ENCODE data around the gene C11orf91.

The C11orf91 gene

DNA sequence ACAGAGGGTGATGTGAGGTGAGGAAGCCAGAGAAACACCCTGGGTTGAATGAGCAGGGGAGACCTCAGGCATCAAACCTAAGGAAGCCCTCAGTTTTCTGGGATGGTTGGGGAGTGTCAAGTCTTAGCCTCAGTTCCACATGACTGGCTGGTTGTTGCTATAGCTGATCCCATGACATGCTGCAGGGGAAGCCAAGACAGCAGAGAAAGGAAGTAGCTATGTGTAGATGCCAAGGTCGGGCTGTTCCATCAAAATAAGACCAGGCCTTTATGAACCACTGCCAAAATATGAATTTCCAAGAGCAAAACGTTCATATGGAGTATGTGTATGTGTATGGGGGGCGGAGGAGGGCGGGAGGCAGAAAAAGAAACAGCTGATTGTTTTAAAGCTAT lies 24.0 kb upstream of the C11orf91 start:
- DNase-seq (ENCODE audit: low read depth, low spot score): no peak
- Histone ChIP-seq H3K9me3 (ENCODE audit: low read depth, low read length) (no peaks in the 10 kb centered on the region), H3K36me3 (ENCODE audit: insufficient read depth, low read length) (no peaks in the 10 kb centered on the region), H3K4me3 (no peak overlapping the region), H3K9ac (ENCODE audit: insufficient read length) (no peak overlapping the region), H3K27ac (no peak overlapping the region)
- TF ChIP-seq FOXP2 (optimal IDR thresholded peaks at IDR 0.05; ENCODE audit: control extremely low read depth, extremely low read length, insufficient read depth) (no peak), EZH2 (IDR thresholded peaks at IDR 0.05) (no peak), POLR2AphosphoS5 (IDR thresholded peaks at IDR 0.05; ENCODE audit: borderline replicate concordance, low read depth, low read length) (no peak)

DNA sequence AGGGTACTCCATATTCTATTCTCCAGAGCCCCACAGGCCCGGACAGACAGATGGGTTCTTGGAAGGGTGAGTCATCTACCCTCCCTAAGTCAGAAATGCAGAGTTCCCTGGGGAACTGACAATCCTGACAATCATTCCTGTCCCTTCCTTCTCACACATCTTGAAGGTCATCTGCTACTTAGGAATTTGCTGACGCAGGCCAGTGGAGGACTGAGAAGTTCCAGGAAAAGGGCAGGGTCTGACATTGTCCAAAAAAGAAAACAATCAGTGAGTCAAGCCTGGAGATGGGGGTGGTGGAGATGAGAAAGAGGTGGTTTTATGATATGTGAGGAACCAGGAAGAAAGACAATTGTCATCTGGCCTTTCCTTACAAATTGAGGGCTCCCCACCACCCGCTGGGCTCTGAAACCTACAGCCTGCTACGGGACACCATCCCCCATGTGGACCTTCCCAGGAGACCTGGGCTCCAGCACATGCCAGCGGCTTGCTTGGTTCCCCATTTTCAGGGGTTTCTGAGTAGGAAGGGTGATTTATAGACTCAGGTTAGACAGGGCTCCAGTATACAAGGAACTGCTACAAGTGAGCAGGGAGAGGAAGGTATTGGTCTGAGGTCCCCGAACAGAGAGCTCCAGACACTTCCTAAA lies 22.7 kb upstream of the C11orf91 start:
- no peak for TF ChIP-seq FOXP2 (optimal IDR thresholded peaks at IDR 0.05; ENCODE audit: control extremely low read depth, extremely low read length, insufficient read depth)
- no peak for TF ChIP-seq EZH2 (IDR thresholded peaks at IDR 0.05)
- TF ChIP-seq POLR2AphosphoS5 (IDR thresholded peaks at IDR 0.05; ENCODE audit: borderline replicate concordance, low read depth, low read length): no peak
- no peak overlapping the region for H3K9ac ChIP-seq (ENCODE audit: insufficient read length)
- 0 out of 2 replicates have a peak, but pooled peaks cover 4% of the 10 kb centered on the region for H3K36me3 ChIP-seq (ENCODE audit: insufficient read depth, low read length)
- no peak for DNase-seq (ENCODE audit: low read depth, low spot score)
- H3K27ac ChIP-seq: no peak overlapping the region
- no peak overlapping the region for H3K4me3 ChIP-seq
- no peaks in the 10 kb centered on the region for H3K9me3 ChIP-seq (ENCODE audit: low read depth, low read length)

DNA sequence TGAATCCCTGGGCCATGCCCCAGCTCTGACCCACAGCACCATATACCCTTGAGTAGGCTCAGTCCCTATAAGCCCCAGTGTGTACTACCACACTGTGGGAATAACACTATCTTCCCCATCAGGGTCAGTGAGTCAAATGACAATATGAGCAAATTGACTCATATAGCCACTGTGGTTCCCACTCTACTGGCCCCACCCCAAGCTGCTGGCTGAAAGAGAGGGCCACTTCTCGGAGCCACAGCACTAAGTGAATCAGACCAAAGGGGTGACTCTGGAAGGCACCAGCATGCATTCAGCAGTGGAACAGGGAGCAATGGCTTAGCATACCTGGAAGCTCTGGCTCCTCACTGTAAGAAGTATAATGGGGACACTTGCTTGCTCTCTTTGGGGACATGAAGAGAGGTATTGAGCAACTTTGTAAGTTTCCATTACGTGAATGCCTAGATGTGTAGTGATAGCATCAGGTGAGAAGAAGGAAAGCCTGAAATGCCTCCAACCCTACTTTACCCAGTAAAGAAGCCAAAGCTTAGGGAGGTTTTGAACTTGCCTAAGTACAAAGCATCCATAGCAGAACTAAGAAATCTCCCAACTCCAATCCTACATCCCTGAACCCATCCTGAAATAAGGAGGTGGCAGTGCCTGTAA lies 22.1 kb upstream of the C11orf91 start:
- no peak for TF ChIP-seq FOXP2 (optimal IDR thresholded peaks at IDR 0.05; ENCODE audit: control extremely low read depth, extremely low read length, insufficient read depth)
- TF ChIP-seq POLR2AphosphoS5 (IDR thresholded peaks at IDR 0.05; ENCODE audit: borderline replicate concordance, low read depth, low read length): no peak
- TF ChIP-seq EZH2 (IDR thresholded peaks at IDR 0.05): no peak
- DNase-seq (ENCODE audit: low read depth, low spot score): no peak
- no peak overlapping the region for H3K4me3 ChIP-seq
- no peak overlapping the region for H3K27ac ChIP-seq
- 0 out of 2 replicates have a peak, but pooled peaks cover 5% of the 10 kb centered on the region for H3K36me3 ChIP-seq (ENCODE audit: insufficient read depth, low read length)
- H3K9me3 ChIP-seq (ENCODE audit: low read depth, low read length): no peaks in the 10 kb centered on the region
- H3K9ac ChIP-seq (ENCODE audit: insufficient read length): no peak overlapping the region

DNA sequence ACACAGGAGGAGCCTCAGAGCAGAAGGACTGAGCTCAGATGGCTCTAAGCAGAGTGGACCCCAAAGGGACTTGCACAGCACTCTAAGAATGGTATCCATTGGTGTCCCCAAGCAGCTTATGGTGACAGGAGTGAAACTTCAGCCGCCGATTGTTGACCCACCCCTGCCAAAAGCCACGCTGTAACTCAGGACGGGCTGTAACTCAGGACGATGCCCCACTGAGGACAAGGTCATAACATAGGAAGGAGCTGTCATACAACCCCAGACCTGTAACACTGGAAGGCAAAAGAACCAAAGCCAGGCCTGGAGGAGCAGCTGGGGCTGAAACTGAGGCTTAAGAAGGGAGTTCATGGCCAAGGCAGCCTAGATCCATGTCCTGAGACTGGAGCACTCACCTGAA lies 21.4 kb upstream of the C11orf91 start:
- H3K27ac ChIP-seq: no peak overlapping the region
- no peak overlapping the region for H3K9ac ChIP-seq (ENCODE audit: insufficient read length)
- no peak for DNase-seq (ENCODE audit: low read depth, low spot score)
- no peaks in the 10 kb centered on the region for H3K9me3 ChIP-seq (ENCODE audit: low read depth, low read length)
- H3K36me3 ChIP-seq (ENCODE audit: insufficient read depth, low read length): 0 out of 2 replicates have a peak, but pooled peaks cover 8% of the 10 kb centered on the region
- TF ChIP-seq EZH2 (IDR thresholded peaks at IDR 0.05) (no peak), FOXP2 (optimal IDR thresholded peaks at IDR 0.05; ENCODE audit: control extremely low read depth, extremely low read length, insufficient read depth) (no peak), POLR2AphosphoS5 (IDR thresholded peaks at IDR 0.05; ENCODE audit: borderline replicate concordance, low read depth, low read length) (no peak)
- no peak overlapping the region for H3K4me3 ChIP-seq

DNA sequence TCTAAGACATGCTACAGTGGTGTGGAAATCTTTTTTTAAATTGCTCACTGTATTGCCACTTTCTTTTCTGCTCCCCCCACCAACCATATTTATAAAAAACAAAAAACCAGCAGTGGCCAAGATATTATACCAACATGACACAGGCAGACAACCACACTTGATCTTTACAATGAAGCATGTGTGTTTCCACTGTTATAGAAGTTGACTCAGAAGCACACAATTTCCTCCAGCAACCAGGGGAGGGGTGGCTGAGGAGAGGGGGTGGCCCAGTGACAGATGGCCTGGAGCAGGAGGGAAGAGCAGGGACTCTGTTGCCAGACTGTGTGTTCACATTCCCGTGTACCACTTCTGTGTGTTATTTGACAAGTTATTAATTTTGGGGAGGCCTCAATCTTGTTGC lies 20.8 kb upstream of the C11orf91 start:
- TF ChIP-seq POLR2AphosphoS5 (IDR thresholded peaks at IDR 0.05; ENCODE audit: borderline replicate concordance, low read depth, low read length) (no peak), EZH2 (IDR thresholded peaks at IDR 0.05) (no peak), FOXP2 (optimal IDR thresholded peaks at IDR 0.05; ENCODE audit: control extremely low read depth, extremely low read length, insufficient read depth) (no peak)
- no peak overlapping the region for H3K4me3 ChIP-seq
- DNase-seq (ENCODE audit: low read depth, low spot score): no peak
- H3K36me3 ChIP-seq (ENCODE audit: insufficient read depth, low read length): 0 out of 2 replicates have a peak, but pooled peaks cover 8% of the 10 kb centered on the region
- no peaks in the 10 kb centered on the region for H3K9me3 ChIP-seq (ENCODE audit: low read depth, low read length)
- H3K9ac ChIP-seq (ENCODE audit: insufficient read length): no peak overlapping the region
- no peak overlapping the region for H3K27ac ChIP-seq

DNA sequence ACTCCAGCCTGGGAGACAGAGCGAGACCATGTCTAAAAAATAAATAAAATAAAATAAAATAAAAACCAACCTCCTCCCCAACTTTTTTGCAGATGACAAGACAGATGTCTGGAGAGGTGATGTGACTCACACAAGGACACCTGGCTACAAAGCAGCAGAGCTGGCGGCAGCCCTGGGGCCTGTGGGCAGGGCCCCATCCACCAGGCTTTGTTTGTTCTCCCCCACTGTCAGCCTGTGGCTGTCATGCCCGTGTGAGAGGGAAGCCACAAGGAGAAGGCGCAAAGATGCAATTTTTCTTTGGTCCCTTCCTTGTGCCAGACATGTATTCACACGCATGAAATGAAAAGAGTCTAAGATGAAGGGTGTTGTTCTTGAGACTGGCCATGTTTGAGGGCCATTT lies 19.0 kb upstream of the C11orf91 start:
- H3K36me3 ChIP-seq (ENCODE audit: insufficient read depth, low read length): 0 out of 2 replicates have a peak, but pooled peaks cover 12% of the 10 kb centered on the region
- no peak overlapping the region for H3K4me3 ChIP-seq
- TF ChIP-seq EZH2 (IDR thresholded peaks at IDR 0.05) (no peak), FOXP2 (optimal IDR thresholded peaks at IDR 0.05; ENCODE audit: control extremely low read depth, extremely low read length, insufficient read depth) (no peak), POLR2AphosphoS5 (IDR thresholded peaks at IDR 0.05; ENCODE audit: borderline replicate concordance, low read depth, low read length) (no peak)
- H3K9me3 ChIP-seq (ENCODE audit: low read depth, low read length): no peaks in the 10 kb centered on the region
- H3K27ac ChIP-seq: no peak overlapping the region
- no peak overlapping the region for H3K9ac ChIP-seq (ENCODE audit: insufficient read length)
- no peak for DNase-seq (ENCODE audit: low read depth, low spot score)

DNA sequence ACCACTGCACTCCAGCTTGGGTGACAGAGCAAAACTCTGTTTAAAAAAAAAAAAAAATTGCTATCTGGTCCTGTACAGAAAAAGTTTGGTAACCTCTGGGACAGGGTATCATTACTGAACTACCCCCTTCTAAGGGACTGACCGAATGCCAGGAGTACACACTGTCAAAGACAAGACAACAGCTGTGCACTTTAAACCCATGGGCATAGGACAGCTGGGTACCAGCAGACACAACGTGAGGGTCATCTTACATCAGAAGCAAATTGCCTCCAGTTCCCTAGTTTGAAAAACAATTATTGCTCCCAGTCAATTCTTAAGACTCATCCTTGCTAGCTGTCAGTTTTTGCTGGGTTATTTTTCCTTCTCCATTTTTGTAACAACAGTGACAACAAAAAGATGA lies 17.8 kb upstream of the C11orf91 start:
- Histone ChIP-seq H3K27ac (no peak overlapping the region), H3K9ac (ENCODE audit: insufficient read length) (no peak overlapping the region), H3K4me3 (no peak overlapping the region), H3K9me3 (ENCODE audit: low read depth, low read length) (no peaks in the 10 kb centered on the region), H3K36me3 (ENCODE audit: insufficient read depth, low read length) (0 out of 2 replicates have a peak, but pooled peaks cover 16% of the 10 kb centered on the region)
- DNase-seq (ENCODE audit: low read depth, low spot score): no peak
- no peak for TF ChIP-seq EZH2 (IDR thresholded peaks at IDR 0.05)

DNA sequence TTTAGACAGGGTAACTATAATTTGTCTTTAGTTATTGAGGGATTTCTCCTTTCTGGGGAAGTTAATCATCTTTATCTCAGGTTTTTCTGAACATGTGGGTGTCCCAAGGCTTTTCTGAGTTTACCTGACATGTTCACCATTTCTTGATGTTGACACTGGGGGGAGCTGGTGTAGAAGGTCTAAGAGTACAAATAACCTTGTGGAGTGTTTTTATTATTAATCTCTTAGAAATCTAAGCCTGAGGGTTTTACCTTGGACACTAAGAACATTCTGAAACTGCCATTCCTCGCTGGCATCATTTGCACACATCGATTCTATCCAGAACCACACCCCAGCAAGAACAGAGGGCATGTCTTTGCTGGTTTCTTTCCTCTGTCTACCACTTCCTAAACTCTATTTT lies 15.6 kb upstream of the C11orf91 start:
- H3K27ac ChIP-seq: no peak overlapping the region
- H3K9ac ChIP-seq (ENCODE audit: insufficient read length): no peak overlapping the region
- H3K4me3 ChIP-seq: no peak overlapping the region
- H3K9me3 ChIP-seq (ENCODE audit: low read depth, low read length): no peaks in the 10 kb centered on the region
- 0 out of 2 replicates have a peak, but pooled peaks cover 16% of the 10 kb centered on the region for H3K36me3 ChIP-seq (ENCODE audit: insufficient read depth, low read length)
- DNase-seq (ENCODE audit: low read depth, low spot score): no peak
- TF ChIP-seq EZH2 (IDR thresholded peaks at IDR 0.05): no peak
- no peak for TF ChIP-seq POLR2AphosphoS5 (IDR thresholded peaks at IDR 0.05; ENCODE audit: borderline replicate concordance, low read depth, low read length)
- TF ChIP-seq FOXP2 (optimal IDR thresholded peaks at IDR 0.05; ENCODE audit: control extremely low read depth, extremely low read length, insufficient read depth): no peak
